T-helper 2 cell treated with Interferon-gamma antibody and Interleukin-4, amounts not matched to agents 100 ng/mL and 5 ng/mL, for 36 hours (primary cell): ENCODE data around the gene MEMO1. TPM values are rescaled to one million over a fixed set of nuclear protein-coding genes. Genes with fewer than 3 reads are reported as not detected.
"Not testable (repeated sequence)": the region's sequence is repeated elsewhere in the genome, so short reads cannot be mapped to it uniquely, and the experiment has no call there.

Source experiments
- intact Hi-C: fragments of 100-400 bp; cut with micrococcal nuclease; formaldehyde crosslinking; loops from one replicate; pipeline ENCODE4 v1.15.1; 2023
- total RNA-seq: library from RNA; stranded (reverse); gene quantifications from 2 replicates; pipeline ENCODE4 v1.2.3, GENCODE V29; 2022

The MEMO1 gene
- total RNA-seq, 1 donor from 2014 or later, result 52.2 TPM

DNA sequence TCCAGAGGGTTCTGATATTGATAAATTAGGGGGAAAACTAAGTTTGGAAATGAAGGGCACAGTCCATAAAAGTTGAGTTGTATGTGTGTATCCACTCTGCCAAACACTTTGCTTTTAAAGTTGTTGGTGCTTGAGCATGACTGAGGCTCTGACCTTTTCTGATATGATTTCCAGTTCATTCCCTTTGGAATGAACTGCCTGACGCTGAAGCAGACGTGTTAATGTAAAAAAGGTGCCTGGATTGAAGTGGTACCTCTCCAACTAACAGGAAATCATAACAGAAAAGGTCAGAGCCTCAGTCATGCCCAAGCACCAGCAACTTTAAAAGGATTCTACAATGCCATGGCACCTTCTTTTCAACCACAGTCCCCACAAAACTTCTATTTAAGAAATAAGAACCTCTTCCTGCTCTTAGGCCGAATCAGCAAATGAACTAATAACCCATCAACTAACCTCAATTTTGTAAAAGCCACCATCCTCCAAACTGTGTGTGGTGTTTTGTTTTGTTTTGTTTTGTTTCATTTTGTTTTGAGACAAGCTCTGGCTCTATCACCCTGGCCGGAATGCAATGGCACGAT lies 52.6 kb downstream of the MEMO1 start:
- intact Hi-C loops, result loop anchor here (2.0 kb wide), 1 partner anchor 13 kb away; no protein-coding TSS in a partner anchor

DNA sequence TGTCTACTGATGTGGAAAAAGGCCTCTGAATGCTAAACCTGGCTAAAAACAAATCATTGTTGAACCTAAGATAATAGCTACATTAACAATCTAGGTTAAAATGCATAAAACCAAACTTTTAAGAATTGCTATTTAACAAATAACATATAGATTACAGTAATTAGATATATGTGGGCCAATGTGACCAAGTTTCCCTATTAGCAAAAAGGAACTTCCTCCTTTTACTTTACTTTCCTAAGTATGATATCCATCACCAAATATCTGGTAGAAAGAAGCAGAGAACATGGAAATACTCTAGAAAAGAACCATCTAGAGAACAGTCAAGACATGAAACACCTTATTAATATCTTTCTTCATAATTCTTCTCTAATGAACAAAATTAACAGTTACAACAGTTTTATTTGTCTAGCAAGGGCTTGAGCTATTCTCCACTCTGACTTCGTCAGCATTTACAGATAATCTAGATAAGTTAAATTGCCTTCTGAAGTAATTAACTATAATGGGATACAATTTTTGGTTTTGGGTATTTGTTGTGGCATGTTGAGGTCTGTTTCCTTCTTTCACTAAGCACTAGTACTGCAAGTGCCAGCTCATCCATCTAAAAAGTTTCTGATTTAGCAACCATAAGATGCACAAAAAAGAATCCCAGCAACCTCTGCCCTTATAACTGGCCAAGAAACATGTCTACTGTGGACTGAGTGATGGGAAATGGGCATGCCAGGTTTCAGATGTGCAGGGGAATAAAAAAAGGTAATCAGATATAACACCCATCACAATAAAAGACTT lies 53.3 kb downstream of the MEMO1 start:
- intact Hi-C loops, result loop anchor here (2.0 kb wide), 1 partner anchor 13 kb away; no protein-coding TSS in a partner anchor

DNA sequence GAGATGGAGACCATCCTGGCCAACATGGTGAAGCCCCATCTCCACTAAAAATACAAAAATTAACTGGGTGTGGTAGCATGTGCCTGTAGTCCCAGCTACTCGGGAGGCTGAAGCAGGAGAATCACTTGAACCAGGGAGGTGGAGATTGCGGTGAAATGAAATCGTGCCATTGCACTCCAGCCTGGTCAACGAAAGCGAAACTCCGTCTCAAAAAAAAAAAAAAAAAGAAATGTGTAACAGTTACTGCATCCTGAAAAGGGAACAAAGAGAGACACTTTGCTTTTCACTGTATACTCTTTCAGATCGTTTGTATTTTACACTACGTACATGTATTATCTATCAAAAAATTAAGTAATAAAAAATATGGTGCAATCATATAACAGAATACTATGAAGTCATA lies 53.9 kb downstream of the MEMO1 start:
- intact Hi-C loops, result not testable (repeated sequence)

DNA sequence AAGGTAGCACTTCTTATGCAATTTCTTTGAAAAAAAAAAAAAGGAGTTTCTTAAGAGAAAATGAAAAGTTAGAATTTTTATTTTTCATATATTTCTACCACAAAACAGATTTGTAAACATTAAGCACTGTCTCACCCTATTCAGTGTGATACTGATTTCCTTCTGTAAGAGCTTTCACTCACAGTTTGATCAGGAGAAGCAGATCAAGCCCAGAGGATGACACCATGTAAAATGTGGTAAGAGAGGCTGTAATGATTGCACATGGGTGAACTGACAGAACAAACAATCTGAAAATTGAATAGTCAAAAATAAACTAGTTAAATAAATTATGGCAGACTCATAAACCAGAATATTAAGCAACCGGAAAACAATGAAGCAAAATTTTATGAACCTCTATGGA lies 54.5 kb downstream of the MEMO1 start:
- intact Hi-C loops, result no loop called here

DNA sequence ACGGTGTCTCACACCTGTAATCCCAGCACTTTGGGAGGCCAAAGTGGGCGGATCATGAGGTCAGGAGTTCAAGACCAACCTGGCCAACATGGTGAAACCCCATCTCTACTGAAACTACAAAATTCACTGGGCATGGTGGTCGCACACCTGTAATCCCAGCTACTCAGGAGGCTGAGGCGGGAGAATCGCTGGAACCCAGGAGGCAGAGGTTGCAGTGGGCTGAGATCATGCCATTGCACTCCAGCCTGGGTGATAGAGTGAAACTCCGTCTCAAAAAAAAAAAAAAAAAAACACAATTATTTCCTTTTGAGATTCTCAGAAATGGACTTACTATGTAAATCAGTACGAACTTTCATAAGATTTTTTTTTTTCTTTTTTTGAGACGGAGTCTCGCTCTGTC lies 57.7 kb downstream of the MEMO1 start:
- intact Hi-C loops, result not testable (repeated sequence)

DNA sequence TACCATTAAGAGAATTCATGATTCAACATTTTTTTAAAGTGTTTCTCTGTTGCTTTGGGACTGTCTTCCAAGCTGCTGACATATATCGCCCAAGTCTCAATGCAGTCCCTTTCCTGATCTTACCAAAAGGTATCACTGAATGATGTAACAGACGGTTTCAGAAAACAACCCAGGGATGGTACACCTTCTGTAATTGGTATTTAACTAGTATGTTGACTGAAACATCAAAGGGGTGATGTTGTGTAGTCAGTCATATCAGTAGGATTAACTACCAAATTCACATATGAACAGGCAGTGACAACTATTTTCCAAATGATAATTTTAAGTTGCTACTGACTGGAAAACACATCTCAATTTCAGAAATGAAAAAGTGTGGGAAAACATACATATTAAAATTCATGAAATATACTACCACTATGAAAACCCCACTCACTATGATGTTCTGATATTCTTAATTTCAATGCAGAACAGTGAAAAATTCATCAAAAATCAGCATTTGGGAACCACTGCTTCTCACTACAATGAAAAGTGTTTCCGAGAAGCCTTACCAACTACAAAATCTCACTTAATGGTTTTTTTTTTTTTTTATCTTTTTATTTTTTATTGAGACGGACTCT lies 59.8 kb downstream of the MEMO1 start:
- intact Hi-C loops, result no loop called here

DNA sequence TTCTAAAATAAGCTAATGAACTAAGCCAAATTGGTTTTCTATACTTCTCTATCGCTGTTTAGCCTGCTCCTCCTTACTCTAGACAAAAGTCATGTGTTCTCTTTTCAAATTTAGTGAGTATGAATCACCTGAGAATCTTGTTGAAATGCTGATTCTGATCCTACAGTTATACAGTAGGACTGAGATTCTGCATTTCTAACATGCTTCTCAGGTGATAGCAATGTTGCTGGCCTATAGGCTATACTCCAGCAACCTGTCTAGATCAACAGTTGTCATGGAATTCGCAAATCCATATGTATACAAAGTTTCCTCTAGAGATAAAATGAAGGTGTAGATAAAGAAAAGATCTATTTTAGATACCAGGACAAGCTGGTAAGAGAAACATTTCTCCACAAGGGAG lies 62.9 kb downstream of the MEMO1 start:
- intact Hi-C loops, result no loop called here

DNA sequence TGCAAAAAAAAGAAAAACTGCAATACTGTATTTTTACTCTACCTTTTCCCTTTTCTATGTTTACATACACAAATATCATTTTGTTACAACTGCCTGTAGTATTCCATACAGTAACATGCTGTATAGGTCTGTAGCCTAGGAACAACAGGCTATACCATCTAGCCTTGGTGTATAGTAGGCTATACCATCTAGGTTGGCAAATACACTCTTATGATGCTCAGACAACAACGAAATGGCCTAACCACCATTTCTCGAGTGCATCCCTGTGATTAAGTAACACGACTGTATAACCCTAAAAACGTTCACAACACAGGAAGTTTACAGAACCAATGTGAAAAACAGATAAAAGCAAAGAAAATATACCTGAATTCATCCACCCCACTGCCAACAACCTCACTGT lies 64.0 kb downstream of the MEMO1 start:
- intact Hi-C loops, result no loop called here

DNA sequence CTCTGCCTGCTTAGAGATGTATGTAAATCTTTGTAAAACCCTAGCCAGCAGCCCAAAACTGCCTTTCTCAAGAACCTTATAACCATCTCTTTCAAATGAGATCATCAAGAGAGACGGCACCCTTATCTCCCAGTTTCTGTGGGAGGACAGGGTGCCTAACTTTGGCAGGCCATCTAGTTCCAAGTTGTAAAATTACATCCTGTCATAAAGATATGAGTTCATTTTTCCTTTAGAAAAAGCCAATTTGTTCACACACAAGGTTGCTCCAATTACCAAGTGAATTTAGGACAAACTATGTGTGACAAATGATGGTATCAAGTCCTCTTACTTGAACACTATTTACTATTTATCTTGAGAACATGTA lies 65.3 kb downstream of the MEMO1 start:
- intact Hi-C loops, result loop anchor here (2.0 kb wide), 1 partner anchor 13 kb away; no protein-coding TSS in a partner anchor

DNA sequence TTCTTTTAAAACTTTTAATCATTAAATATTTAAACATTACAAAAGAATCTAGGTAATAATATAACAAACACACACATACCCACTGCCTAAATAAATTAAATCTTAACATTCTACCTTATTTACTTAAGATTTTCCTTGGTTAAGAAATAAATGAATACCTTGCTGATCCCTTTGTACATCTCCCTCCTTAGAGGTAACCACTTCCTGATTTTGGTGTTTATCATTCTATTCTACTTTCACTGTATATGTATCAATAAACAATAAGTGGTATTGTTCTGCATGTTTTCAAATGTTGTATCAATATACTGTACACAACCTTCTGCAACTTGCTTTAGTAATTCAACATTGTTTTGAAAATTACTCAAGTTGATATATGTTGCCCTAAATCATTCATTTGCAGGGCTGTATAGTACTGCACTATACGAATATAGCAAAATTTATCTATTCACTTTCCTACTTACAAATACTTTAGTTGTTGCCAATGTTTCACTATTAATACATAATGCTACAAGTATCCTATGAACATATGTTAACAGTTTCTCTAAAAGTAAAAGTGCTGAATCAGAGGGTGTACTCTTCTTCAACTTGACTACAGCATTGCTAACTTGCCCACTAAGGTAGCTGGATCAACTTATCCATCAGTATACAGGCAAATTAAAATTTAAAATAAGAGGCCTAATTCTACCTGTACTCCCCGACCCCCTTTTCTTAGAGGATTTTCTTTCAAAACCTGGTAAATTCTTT lies 65.8 kb downstream of the MEMO1 start:
- intact Hi-C loops, result loop anchor here (2.0 kb wide), 1 partner anchor 14 kb away; no protein-coding TSS in a partner anchor

DNA sequence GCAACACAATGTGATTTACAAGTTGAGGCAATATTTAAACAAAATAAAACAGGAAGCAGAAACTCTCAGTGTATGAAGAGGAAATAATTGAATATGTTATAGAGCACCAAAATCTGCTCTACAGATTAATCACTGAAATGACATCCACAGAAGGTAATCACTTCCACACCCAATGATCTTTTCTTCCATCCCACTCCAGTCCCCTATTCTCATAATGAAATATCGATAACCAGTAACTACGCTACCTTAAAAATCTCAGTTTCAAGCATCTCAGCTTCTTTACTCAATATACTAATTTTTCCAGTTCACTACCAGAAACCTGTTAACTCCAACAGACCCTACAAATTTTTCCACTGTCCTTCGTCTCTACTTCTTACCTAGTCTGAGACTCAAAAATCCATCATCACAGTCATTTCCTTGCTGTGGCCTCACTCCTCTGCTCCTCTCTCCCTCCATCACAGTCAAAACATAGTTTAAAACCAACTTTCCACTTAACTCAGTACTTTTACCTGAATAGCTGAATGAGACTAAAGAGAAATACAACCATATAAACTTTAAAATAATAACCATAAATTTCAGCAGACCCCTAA lies 67.1 kb downstream of the MEMO1 start:
- intact Hi-C loops, result loop anchor here (2.0 kb wide), 1 partner anchor 15 kb away; no protein-coding TSS in a partner anchor

DNA sequence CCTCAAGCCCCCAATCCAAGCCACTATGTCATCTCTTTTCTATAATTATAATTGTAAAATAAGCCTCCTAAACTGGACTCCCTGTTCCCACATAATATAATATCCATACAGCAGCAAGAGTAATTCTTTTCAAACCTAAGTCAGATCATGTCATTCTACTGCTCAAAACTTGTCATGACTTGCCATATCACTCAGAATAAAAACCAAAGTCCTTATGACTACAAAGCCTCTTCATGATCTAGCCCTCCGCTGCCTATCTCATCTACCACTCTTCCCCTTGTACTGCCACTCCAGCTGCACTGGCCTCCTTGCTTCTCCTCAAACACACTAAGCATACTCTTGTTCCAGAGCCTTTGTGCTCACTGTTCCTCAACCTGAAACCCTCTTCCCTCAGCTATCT lies 69.9 kb downstream of the MEMO1 start:
- intact Hi-C loops, result no loop called here

DNA sequence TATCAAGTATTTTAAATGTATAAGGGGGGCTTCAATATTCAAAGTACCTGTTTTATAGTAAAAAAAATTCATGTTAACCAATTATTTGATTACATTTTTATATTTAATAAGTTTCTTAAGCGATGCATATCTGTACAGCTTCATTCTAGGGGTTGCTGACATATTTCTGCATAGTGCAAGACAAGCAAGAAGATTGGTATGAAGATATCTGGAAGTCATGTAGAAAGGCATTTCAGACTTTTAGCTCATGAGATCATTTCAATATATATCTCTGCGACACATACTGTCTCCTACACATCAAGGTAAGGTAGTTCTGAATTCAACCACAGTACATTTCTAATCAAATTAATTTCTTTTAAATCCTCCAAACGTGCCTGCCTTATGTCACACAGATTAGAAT lies 73.1 kb downstream of the MEMO1 start:
- intact Hi-C loops, result no loop called here

DNA sequence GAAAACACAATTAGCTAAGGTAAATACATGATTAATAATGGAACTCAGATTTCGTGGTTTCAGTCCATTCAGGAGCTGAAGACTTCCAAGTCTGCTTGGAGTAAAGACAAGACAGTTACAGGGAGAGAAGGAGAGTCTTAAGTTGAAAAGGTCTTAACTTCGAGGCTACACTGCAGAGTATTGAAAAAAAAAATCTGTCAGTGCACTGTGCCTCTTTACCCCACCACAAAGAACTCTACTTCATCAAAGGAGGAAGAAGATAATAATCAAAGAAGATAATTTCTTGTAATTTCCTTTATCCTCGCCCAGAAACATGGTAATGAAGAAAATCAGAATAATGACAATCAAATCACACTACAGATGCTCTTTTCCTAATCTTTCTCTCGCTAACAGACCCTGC lies 75.4 kb downstream of the MEMO1 start:
- intact Hi-C loops, result no loop called here

DNA sequence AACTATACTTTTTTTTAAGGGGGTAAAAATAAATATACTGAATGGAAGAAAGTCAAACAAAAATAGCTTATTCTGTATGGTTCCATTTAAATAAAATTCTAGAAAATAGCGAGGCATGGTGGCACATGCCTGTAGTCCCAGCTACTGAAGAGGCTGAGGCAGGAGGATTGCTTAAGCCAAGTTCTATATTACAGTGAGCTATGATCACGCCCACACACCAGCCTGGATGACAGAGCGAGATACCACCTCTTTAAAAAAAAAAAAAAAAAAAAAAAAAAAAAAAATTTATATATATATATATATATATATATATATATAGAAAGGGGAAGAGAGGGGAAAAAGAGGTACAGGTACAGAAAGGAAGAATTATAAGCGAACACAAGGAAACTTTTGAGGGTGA lies 77.7 kb downstream of the MEMO1 start:
- intact Hi-C loops, result no loop called here

DNA sequence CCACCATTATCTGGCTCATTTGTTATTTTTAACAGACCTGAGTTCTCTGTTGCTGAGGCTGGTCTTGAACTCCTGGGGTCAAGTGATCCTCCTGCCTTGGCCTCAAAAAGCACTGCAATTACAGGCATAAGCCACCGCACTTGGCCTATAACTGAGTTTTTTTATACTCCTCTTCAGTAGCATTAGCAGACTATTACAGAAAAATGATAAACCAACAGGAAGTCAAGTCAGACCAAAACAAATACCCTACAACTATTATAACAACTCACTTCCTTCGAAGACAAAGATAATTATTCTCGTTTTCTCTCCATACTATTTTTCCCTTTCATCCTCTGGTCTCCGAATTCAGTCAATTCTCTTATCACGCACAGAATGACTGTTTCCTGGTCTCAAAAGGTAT lies 78.2 kb downstream of the MEMO1 start:
- intact Hi-C loops, result no loop called here

DNA sequence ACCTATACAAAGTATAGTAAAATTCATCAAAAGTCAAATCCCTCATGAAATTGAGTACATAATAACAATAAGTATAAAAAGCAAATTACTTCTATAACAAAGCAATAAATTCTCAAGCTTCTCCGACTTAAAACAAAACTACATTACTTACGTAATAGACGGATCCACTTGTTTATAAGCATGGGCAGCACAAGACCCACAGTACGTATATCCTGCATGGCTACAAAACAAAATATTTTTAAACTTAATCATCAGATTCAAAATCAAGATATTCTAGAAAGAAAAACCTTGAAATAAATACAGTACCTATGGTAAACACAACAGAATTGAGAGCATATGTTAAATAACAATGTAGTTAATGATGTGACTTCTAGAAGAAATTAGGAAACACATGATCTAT lies 78.9 kb downstream of the MEMO1 start:
- intact Hi-C loops, result no loop called here

DNA sequence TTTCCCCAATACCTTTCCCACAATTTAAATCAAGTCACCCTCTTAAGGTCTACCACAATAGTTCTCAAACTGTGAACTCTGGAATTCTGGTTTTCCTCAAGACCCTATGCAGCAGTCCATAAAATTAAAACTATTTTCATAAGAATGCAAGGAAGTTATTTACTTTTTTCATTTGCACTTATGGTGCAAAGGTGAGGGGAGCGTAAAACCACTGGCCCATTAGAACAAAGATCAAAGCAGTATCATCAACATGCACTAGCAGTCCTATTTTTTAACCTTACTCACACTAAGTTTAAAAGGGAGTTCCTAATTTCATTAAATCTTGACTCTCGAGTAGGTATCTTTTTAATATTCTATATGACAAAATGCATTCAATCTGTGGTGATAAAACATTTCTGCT lies 85.3 kb downstream of the MEMO1 start:
- intact Hi-C loops, result no loop called here

DNA sequence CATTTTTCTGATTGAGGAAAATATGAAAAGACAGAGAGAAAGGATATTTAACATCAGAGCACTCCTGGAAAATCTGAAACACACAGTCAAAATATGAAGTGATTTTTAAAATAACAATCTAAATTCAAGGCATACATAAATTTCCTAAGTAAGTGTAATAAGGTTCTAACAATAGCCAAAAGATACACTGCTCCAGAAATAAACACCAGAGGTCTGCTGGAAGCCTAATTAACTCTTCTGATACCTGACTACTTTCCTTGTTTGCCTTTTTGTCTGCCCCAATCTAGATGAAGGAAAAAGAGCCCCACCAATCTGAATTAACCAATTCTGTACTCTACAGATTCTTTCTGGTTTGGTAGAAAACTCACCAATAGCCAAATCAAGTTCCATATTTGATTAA lies 87.1 kb downstream of the MEMO1 start:
- intact Hi-C loops, result no loop called here

DNA sequence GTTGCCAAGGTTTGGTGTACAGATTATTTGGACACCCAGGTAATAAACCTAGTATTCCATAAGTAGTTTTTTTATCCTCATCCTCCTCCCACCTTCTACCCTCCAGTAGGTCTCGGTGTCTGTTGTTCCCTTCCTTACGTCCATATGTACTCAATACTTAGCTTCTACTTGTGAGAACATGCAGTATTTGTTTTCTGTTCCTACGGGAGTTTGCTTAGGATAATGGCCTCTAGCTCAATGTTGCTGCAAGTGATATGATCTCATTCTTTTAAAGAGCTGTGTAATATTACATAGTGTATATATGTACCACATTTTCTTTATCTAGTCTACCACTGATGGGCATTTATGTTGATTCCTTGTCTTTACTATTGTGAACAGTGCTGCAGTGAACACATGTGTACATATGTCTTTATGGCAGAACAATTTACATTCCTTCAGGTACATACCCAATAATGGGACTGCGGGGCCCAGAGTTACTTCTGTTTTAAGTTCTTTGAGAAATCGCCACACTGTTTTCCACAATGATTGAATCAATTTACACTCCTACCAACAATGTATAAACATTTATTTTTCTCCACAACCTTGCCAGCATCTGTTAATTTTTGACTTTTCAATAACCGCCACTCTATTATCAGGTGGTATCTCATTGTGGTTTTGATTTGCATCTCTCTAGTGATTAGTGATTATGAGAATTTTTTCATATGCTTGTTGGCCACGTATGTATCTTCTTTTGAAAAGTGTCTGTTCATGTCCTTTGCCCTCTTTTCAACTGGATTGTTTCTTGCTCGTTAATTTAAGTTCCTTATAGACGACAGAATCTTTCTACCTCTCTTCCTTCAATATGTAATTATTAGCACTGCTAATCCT lies 88.0 kb downstream of the MEMO1 start:
- intact Hi-C loops, result no loop called here

DNA sequence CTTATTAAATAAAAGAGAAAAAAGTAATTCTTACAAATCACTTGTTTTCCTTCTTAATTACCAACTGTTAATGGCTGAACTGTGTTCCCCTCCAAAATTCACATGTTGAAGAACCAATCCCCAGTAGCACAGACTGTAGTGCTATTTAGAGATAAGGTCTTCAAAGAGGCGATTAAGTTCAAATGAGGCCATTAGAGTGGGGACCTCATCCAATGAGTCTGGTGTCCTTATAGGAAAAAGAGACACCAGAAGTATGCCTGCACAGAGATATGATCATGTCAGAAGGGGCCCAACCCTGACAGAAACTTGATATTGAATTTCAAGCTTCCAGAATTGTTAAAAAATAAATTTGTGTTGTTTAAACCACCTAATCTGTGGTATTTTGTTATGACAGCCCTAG lies 89.8 kb downstream of the MEMO1 start:
- intact Hi-C loops, result no loop called here
